Measurements from ENCODE around the gene SLC6A12.

DNA sequence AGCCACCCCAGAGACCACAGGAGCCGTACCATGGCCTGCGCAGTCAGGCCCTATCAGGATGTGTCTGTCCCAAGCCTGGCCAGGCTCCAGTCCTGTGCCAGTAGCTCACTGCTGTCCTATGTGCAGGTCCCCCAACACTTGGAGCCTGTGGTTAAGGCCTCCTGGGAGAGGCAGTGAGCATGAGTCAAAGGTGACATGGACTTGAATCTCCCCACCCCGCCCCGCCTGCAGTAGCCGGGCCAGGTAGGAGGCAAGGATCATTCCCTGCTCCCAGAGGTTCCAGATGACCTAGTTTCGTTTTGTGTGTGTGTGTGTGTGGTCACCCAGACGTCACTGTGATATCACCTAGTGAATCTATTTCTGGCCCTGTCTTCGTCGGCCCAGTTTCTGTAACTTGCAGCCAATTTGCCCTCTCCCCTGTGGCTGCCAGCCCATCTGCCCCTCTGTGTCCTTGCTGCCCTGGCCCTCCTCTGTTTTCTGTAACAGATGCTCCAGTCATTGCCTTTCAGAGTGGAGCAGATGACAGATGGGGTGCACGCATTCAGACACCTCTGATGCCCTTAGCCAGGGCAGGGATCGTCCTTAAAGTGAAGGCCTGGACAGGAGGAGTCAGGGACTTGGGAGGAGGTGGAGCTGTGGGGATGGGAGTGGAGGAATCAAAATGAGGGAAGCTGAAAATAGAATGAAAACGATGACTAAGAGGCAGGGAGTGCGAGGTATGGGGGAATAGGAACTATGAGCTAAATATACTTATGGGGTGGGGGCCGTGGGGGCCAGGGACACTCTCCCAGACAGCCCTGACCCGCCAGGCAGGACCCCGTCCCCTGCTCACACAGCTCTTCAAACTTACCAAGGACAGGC lies 37.4 kb downstream of the SLC6A12 start:
- TF ChIP-seq, protein P1, sequence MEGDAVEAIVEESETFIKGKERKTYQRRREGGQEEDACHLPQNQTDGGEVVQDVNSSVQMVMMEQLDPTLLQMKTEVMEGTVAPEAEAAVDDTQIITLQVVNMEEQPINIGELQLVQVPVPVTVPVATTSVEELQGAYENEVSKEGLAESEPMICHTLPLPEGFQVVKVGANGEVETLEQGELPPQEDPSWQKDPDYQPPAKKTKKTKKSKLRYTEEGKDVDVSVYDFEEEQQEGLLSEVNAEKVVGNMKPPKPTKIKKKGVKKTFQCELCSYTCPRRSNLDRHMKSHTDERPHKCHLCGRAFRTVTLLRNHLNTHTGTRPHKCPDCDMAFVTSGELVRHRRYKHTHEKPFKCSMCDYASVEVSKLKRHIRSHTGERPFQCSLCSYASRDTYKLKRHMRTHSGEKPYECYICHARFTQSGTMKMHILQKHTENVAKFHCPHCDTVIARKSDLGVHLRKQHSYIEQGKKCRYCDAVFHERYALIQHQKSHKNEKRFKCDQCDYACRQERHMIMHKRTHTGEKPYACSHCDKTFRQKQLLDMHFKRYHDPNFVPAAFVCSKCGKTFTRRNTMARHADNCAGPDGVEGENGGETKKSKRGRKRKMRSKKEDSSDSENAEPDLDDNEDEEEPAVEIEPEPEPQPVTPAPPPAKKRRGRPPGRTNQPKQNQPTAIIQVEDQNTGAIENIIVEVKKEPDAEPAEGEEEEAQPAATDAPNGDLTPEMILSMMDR (conservative IDR thresholded peaks at IDR 0.05; ENCODE audit: low read depth, low read length) = no peak
- TF ChIP-seq EZH2 (IDR thresholded peaks at IDR 0.05; ENCODE audit: low read length, unreplicated experiment) = no peak
